ENCODE data around the gene BRI3. TPM values are rescaled to one million over a fixed set of nuclear protein-coding genes. Genes with fewer than 3 reads are reported as not detected.

Gene BRI3
- total and polyA plus RNA-seq, 2 of the 13 experiments (the other 11 are each of a cell fraction or from before 2014, with no cell fraction given): 54.0 to 103 TPM

DNA sequence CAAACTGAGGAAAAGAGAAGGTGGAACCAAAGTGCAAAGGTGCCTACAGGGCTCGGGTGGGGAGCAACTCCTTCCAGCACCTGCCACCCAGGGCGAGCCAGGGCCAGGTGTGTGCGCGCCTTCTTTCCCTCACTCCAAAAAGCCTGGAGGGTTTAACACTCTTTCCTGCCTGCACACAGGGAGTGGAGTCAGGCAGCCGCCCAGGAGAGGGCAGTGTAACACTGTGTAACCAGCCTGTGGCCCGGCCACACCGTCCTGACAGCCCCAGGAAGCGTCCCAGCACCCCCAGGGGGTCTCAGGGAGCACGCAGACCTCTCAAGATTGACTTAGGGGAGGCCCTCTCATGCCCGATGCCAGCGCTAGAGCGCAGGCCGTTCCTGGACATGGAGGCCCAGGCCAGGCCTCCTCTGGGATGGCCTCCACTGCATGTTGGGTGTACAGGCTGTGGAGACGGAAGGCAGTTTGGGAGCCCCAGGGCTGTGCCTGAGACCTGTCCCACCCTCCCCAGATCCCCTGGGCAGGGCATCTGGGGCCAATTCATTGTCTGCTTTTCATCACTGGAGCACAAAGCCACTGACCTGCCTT is 13.4 kb downstream of the BRI3 start (continued):
- TF ChIP-seq, protein P1, sequence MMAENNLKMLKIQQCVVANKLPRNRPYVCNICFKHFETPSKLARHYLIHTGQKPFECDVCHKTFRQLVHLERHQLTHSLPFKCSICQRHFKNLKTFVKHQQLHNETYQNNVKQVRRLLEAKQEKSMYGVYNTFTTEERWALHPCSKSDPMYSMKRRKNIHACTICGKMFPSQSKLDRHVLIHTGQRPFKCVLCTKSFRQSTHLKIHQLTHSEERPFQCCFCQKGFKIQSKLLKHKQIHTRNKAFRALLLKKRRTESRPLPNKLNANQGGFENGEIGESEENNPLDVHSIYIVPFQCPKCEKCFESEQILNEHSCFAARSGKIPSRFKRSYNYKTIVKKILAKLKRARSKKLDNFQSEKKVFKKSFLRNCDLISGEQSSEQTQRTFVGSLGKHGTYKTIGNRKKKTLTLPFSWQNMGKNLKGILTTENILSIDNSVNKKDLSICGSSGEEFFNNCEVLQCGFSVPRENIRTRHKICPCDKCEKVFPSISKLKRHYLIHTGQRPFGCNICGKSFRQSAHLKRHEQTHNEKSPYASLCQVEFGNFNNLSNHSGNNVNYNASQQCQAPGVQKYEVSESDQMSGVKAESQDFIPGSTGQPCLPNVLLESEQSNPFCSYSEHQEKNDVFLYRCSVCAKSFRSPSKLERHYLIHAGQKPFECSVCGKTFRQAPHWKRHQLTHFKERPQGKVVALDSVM (CRISPR knock-in tag; IDR thresholded peaks at IDR 0.05): peak; percentile 83; the same call in 1 of the 2 replicates
- TF ChIP-seq KDM3A (CRISPR knock-in tag; IDR thresholded peaks at IDR 0.05; ENCODE audit: low read depth): 0 out of 2 replicates have a peak, but pooled peaks have one; percentile 56
- TF ChIP-seq, protein P2, sequence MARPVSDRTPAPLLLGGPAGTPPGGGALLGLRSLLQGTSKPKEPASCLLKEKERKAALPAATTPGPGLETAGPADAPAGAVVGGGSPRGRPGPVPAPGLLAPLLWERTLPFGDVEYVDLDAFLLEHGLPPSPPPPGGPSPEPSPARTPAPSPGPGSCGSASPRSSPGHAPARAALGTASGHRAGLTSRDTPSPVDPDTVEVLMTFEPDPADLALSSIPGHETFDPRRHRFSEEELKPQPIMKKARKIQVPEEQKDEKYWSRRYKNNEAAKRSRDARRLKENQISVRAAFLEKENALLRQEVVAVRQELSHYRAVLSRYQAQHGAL (CRISPR knock-in tag; IDR thresholded peaks at IDR 0.05; ENCODE audit: not compliant biosample characterization): no peak
- TF ChIP-seq, protein P3, sequence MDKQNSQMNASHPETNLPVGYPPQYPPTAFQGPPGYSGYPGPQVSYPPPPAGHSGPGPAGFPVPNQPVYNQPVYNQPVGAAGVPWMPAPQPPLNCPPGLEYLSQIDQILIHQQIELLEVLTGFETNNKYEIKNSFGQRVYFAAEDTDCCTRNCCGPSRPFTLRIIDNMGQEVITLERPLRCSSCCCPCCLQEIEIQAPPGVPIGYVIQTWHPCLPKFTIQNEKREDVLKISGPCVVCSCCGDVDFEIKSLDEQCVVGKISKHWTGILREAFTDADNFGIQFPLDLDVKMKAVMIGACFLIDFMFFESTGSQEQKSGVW (CRISPR knock-in tag; IDR thresholded peaks at IDR 0.05; ENCODE audit: borderline replicate concordance): no peak
- TF ChIP-seq, protein P4, sequence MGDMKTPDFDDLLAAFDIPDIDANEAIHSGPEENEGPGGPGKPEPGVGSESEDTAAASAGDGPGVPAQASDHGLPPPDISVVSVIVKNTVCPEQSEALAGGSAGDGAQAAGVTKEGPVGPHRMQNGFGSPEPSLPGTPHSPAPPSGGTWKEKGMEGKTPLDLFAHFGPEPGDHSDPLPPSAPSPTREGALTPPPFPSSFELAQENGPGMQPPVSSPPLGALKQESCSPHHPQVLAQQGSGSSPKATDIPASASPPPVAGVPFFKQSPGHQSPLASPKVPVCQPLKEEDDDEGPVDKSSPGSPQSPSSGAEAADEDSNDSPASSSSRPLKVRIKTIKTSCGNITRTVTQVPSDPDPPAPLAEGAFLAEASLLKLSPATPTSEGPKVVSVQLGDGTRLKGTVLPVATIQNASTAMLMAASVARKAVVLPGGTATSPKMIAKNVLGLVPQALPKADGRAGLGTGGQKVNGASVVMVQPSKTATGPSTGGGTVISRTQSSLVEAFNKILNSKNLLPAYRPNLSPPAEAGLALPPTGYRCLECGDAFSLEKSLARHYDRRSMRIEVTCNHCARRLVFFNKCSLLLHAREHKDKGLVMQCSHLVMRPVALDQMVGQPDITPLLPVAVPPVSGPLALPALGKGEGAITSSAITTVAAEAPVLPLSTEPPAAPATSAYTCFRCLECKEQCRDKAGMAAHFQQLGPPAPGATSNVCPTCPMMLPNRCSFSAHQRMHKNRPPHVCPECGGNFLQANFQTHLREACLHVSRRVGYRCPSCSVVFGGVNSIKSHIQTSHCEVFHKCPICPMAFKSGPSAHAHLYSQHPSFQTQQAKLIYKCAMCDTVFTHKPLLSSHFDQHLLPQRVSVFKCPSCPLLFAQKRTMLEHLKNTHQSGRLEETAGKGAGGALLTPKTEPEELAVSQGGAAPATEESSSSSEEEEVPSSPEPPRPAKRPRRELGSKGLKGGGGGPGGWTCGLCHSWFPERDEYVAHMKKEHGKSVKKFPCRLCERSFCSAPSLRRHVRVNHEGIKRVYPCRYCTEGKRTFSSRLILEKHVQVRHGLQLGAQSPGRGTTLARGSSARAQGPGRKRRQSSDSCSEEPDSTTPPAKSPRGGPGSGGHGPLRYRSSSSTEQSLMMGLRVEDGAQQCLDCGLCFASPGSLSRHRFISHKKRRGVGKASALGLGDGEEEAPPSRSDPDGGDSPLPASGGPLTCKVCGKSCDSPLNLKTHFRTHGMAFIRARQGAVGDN (CRISPR knock-in tag; IDR thresholded peaks at IDR 0.05): peak; percentile 50
- peak; percentile 46; the same call in 1 of the 2 replicates for TF ChIP-seq ZNF501 (CRISPR knock-in tag; IDR thresholded peaks at IDR 0.05)
- TF ChIP-seq ZNF720 (CRISPR knock-in tag; IDR thresholded peaks at IDR 0.05): no peak
- TF ChIP-seq MED1 (CRISPR knock-in tag; IDR thresholded peaks at IDR 0.05): peak; percentile 14; the same call in 1 of the 2 replicates
- no peak for TF ChIP-seq ERF (CRISPR knock-in tag; IDR thresholded peaks at IDR 0.05)
- TF ChIP-seq SALL1 (CRISPR knock-in tag; IDR thresholded peaks at IDR 0.05): peak; percentile 17; the same call in 1 of the 2 replicates
- TF ChIP-seq AGO2 (optimal IDR thresholded peaks at IDR 0.05; ENCODE audit: low read depth, low read length): peak; percentile 94
- TF ChIP-seq RBFOX2 (IDR thresholded peaks at IDR 0.05; ENCODE audit: low read depth, low read length): no peak
- TF ChIP-seq RBM22 (optimal IDR thresholded peaks at IDR 0.05; ENCODE audit: low read length): peak; percentile 80
- TF ChIP-seq, protein P5, sequence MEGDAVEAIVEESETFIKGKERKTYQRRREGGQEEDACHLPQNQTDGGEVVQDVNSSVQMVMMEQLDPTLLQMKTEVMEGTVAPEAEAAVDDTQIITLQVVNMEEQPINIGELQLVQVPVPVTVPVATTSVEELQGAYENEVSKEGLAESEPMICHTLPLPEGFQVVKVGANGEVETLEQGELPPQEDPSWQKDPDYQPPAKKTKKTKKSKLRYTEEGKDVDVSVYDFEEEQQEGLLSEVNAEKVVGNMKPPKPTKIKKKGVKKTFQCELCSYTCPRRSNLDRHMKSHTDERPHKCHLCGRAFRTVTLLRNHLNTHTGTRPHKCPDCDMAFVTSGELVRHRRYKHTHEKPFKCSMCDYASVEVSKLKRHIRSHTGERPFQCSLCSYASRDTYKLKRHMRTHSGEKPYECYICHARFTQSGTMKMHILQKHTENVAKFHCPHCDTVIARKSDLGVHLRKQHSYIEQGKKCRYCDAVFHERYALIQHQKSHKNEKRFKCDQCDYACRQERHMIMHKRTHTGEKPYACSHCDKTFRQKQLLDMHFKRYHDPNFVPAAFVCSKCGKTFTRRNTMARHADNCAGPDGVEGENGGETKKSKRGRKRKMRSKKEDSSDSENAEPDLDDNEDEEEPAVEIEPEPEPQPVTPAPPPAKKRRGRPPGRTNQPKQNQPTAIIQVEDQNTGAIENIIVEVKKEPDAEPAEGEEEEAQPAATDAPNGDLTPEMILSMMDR (CRISPR knock-in tag; IDR thresholded peaks at IDR 0.05): peak; percentile 88
- TF ChIP-seq, protein P6, sequence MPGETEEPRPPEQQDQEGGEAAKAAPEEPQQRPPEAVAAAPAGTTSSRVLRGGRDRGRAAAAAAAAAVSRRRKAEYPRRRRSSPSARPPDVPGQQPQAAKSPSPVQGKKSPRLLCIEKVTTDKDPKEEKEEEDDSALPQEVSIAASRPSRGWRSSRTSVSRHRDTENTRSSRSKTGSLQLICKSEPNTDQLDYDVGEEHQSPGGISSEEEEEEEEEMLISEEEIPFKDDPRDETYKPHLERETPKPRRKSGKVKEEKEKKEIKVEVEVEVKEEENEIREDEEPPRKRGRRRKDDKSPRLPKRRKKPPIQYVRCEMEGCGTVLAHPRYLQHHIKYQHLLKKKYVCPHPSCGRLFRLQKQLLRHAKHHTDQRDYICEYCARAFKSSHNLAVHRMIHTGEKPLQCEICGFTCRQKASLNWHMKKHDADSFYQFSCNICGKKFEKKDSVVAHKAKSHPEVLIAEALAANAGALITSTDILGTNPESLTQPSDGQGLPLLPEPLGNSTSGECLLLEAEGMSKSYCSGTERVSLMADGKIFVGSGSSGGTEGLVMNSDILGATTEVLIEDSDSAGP (CRISPR knock-in tag; IDR thresholded peaks at IDR 0.05; ENCODE audit: borderline replicate concordance): peak; percentile 42; the same call in 1 of the 2 replicates
- no peak for TF ChIP-seq ZBTB1 (CRISPR knock-in tag; IDR thresholded peaks at IDR 0.05; ENCODE audit: borderline replicate concordance)
- no peak for TF ChIP-seq RORA (CRISPR knock-in tag; IDR thresholded peaks at IDR 0.05)
